ENCODE results near the gene KCTD18.

The KCTD18 gene

DNA sequence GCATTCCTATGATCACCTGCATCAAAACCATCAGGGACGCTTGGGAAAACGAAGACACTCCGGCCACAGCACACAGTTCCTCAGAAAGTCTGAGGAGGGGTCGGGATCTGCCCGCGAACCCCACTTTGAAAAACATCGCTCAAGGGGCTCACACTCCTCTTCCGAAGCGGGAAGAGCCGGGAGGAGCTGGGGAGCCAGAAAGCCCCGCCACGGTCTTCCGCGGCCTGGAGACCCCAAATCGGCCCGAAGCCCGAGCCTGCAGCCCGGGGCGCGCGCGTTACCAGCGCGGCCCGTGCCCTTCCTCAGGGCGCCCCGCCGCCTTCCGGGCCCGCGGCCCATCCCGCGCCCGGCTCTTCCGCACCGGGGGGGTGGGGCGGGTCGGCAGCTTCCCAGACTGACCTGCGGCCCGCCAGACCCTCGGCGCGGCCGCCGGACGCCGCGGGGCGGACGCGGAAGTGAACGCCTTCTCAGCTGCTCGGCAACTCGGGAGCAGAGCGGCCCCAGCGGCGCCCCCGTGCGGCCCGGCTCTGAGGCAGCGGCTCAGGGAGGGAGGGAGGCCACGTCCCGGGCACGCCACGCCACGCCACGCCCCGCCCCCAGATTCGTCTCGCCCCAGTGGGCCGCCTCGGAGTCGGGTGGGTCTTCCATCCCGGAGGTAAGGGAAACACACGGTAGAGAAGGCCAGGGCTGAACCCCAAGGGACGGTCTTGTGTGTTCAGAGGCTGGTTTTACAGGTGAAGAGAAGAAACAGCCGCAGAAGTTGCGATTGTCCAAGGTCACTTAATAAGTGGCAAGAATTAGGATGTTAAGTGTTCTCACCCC is at the start of gene KCTD18:
Gene KCTD18, minus strand, starts transcription at position 457 of the 822 bp plus-strand sequence. CDS start 3,052 bp downstream, outside the sequence.
- DNase-seq: peak; percentile 87 to 91

- DNase-seq: no peak
Measured at GRCh38 chr2:200540793-200541192, 30.9 kb upstream of the KCTD18 start.

DNA sequence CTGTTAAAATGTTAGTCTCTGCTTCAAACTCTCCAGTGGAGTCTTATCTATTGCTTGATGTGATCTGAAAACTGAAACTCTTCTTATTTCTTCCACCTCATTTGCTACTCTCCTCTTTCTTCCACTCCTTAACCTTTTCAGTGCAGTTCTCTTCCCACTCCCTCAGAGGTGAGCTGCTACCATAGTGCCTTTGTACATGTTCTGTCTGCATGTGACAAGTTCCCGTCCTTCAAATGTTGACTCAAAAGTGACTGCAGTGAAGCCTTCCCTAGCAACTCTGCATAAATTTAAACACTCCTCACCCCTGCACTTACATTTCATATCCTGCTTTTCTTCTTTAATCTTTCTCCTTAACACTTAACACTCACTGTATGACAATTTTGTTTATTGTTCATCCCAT is 28.3 kb upstream of the KCTD18 start:
- DNase-seq: no peak

DNA sequence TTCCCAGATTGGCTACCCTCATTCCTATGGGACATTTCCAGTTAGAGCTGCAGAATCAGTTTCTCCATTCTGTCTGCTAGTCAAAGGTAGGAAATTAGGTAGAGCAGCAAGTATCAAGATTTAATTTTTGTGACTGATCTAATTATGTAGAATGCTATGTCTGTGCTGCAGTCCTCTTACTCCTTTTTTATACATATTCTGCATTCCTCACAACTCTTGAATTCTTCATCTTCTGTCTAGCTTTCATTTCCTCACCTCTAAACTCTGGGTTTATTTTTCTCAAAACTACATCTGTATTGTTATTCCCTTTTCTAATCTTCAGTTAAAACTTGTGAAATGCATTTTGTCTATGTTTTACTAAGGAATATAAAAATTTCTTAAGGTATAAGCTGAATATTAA is 24.7 kb upstream of the KCTD18 start:
- DNase-seq: no peak

DNA sequence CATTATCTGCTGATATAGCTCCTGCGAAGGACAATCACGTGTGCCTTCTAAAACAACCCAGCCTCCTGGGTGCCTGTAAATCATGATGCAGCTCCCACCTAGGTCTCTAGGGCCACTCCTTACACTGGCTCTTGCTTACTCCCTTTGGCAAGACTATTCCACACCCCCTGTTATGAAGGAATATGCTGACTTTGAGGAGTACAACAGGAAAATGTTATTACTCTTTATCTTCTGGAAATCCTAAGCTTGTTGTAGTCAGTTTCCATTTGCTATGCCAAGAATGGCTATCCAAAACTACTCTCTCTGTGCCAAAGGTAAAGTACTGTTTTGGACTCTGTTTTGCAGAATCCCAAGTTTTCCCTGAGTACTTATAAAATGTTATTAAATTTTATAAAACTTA is 23.9 kb upstream of the KCTD18 start:
- no peak for DNase-seq

GRCh38 chr2:200528228-200528627 is 18.4 kb upstream of the KCTD18 start:
- no peak for DNase-seq

- DNase-seq: peak; percentile 94 to 96
Measured at GRCh38 chr2:200525882-200526651, 16.2 kb upstream of the KCTD18 start, which contains the start of gene SGO2. SGO2 (plus strand) TSS chr2:200526207; CDS start chr2:200532976, 6,769 bp downstream.

- DNase-seq: no peak
Measured at GRCh38 chr2:200525551-200525881, 15.6 kb upstream of the KCTD18 start.

DNA sequence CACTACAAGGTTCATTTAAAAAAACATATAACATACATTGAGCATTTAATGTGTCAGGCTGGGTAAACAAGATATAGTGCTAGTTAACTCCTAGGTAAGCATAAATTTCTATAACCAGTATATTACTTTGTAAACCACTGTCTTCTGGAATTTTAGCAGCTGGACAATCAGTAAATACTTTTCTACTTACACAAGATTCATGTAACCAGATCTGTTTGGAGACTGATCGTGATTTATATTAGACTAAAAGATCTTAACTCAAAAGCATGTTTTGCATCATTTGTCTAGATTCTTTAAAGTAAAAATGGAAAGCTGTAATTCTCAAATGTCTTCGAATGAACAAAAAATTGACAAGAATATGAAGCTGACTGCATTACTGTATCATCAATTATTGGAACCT is 15.2 kb upstream of the KCTD18 start:
- no peak for DNase-seq

- no peak for DNase-seq
Measured at GRCh38 chr2:200523604-200524003, 13.7 kb upstream of the KCTD18 start.

DNA sequence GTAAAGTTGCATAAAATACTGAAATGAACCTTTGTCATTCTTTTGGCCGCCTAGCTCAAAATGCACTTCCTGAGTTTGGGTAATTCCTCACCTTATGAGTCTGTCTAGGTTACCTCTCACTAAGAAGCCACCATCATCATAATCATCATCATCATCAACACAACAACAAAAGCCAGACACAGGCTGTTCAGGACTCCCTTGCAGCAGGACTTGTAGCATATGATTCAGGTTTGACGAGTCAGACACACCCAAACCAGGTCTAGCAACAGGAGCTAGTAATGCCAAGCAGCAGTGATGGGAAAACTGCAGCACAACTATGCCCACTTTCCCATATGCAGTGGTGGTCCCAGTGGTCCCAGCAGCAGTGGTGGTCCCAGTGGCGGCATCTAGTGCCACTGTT is 13.3 kb upstream of the KCTD18 start:
- no peak for DNase-seq

GRCh38 chr2:200515155-200515554 is 5.3 kb upstream of the KCTD18 start:
- peak in 1 of 2 donors; percentile 10 for DNase-seq

- DNase-seq: no peak
Measured at GRCh38 chr2:200509235-200509611, 645 bp downstream of the KCTD18 start.

DNA sequence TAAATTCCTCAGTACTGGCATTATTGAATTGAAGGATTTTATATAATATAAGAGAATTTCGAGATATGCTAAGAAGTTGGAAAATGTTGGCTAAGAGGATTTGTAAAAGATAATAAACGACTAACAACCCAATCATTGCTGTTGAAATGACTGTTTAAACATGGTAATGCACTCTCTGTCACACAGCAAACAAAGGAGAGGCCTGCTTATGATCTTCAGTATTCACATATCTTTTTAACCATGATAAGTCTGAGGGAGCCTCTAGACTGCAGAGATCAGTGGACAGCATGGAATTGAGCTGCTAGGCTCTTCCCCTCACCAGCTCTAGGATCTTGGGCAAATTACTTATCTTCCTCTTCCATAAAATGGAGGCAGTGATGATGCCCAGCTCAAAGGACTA is 2.7 kb downstream of the KCTD18 start:
- DNase-seq: no peak

DNA sequence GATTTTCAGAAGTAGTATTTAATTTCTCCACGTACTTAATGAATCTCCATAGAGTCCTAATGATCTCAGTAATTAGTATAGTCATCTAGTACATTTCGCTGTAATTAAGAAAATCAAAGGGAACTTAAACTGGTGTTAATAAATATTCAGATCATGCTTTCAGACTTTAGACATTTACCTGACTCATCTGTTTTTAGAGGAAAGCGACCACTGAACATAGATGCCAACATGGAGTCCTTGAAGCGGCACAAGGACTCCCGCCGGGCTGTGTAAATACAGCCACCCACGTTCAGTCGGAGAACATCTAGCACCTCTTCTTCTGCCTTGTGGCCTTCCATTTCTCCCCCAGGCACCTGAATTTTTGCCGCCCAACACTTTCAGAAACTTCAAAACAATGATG is 3.2 kb downstream of the KCTD18 start:
- no peak for DNase-seq

GRCh38 chr2:200502196-200502595 is 7.7 kb downstream of the KCTD18 start:
- no peak for DNase-seq

- no peak for DNase-seq
Measured at GRCh38 chr2:200498402-200499162, 11.3 kb downstream of the KCTD18 start.

GRCh38 chr2:200496696-200497095 is 13.2 kb downstream of the KCTD18 start:
- no peak for DNase-seq

GRCh38 chr2:200494048-200494447 is 15.8 kb downstream of the KCTD18 start:
- DNase-seq: no peak

DNA sequence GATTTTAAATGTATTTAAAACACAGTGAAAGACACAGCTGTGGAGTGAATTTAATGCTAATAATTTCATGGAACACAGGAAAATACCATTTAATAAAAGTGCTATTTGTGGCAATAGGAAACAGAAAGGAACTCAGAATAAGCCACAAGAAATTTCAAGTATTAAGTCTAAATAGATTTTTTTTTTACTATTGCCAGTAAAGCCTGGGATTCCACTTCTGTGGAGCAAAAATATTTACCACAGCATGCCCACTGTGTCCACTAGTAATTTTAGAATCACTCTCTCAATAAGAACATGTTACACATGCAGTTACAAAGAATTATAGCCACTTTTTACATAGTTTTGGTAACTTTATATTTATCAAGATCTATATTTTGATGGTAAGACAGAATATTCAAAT is 17.2 kb downstream of the KCTD18 start:
- no peak for DNase-seq

- DNase-seq: no peak
Measured at GRCh38 chr2:200490001-200490400, 19.9 kb downstream of the KCTD18 start.

GRCh38 chr2:200488169-200488568 is 21.7 kb downstream of the KCTD18 start:
- DNase-seq: no peak

GRCh38 chr2:200486529-200486928 is 23.3 kb downstream of the KCTD18 start:
- DNase-seq: no peak

- DNase-seq: no peak
Measured at GRCh38 chr2:200484934-200485333, 24.9 kb downstream of the KCTD18 start.
